ENCODE measurements around the gene AVPR2. TPM values are rescaled to one million over a fixed set of nuclear protein-coding genes. Genes with fewer than 3 reads are reported as not detected.

AVPR2 gene
- total and polyA plus RNA-seq, 2 donors (not counting 1 experiment from before 2014, with no cell fraction given): not detected

DNA sequence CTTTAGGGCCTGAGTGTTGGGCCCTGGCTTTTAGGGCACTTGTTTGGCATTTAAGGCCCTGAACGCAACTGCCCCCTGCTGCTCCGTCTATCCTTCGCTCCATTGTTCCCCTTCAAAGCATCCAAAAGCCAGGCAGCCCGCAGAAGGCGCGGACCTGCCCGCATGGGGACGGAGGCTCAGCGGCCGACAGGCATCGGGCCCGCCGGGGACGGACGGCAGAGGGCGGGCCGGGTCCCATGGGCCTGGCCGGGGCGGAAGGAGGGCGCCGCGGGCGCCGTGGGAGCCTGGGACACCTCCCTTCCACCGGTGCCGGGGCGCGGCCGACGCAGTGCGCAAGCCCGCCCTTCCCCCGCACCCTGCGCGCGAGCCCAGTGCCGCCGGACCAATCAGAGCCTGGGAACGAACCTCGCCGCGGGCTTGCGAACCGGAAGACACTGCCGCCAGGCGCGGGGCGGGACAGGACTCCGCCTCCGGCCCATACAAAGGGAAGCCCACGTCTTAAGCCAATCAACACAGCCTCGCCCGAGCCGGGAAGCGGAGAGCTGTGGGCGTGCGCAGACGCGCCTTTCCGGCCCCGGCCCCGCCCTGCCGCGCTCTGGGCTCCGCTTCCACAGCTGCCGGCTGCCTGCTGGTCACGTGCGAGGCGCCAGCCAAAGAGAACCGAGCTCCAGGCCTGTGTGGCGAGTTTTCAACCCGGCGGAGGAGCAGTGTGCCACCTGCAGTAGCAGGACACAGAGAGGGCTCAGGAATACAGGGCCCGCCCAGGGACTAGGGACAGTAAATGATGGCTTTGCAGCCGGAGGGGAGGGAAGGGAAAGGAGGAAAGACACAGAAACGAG is 23.7 kb downstream of the AVPR2 start:
- H3K4me1 ChIP-seq (ENCODE audit: control insufficient read depth, extremely low read depth, insufficient read depth, low read length): peaks cover 5% of the 10 kb centered on the region

GRCh38 chrX:153928846-153929245 is 24.4 kb downstream of the AVPR2 start:
- Histone ChIP-seq H3K4me3 (replicated peaks in 1 of 4; ENCODE audit: control extremely low read depth in 1 of 4, insufficient read depth in 1 of 4, low read depth in 3 of 4, low read length in 4 of 4) (no peak overlapping the region), H3K27ac (ENCODE audit: insufficient read depth, low read length) (no peak overlapping the region), H3K27me3 (ENCODE audit: control insufficient read depth, insufficient read depth, low read length) (no peaks in the 10 kb centered on the region), H3K79me2 (ENCODE audit: control insufficient read depth, insufficient read depth, low read length) (peaks cover 9% of the 10 kb centered on the region), H3K4me2 (ENCODE audit: extremely low read depth, insufficient read depth, low read length) (no peak overlapping the region), H3K4me1 (ENCODE audit: control insufficient read depth, extremely low read depth, insufficient read depth, low read length) (peaks cover 5% of the 10 kb centered on the region), H3K36me3 (ENCODE audit: control insufficient read depth, insufficient read depth, low read length) (peaks cover 10% of the 10 kb centered on the region), H2AFZ (ENCODE audit: low read length) (no peak overlapping the region), H3K9me3 (ENCODE audit: control insufficient read depth, insufficient read depth, low read depth, low read length) (no peaks in the 10 kb centered on the region), H4K20me1 (ENCODE audit: control insufficient read depth, extremely low read depth, insufficient read depth, low read length) (no peaks in the 10 kb centered on the region), H3K9ac (ENCODE audit: insufficient read depth, low read length) (no peak overlapping the region)
- no peak for TF ChIP-seq CTCF (conservative IDR thresholded peaks at IDR 0.05 in 1 of 2, IDR thresholded peaks at IDR 0.05 in 1 of 2; ENCODE audit: low read depth in 1 of 2, low read length in 2 of 2)
- TF ChIP-seq EZH2 (IDR thresholded peaks at IDR 0.05; ENCODE audit: low read length, missing control alignments): no peak
- DNase-seq (ENCODE audit: low read depth in 2 of 2): no peak

More for the DNA sequence above, 23.7 kb downstream of the AVPR2 start:
- H3K36me3 ChIP-seq (ENCODE audit: control insufficient read depth, insufficient read depth, low read length): peaks cover 10% of the 10 kb centered on the region
- no peaks in the 10 kb centered on the region for H3K27me3 ChIP-seq (ENCODE audit: control insufficient read depth, insufficient read depth, low read length)
- peaks cover 4% of the 10 kb centered on the region for H3K79me2 ChIP-seq (ENCODE audit: control insufficient read depth, insufficient read depth, low read length)
- peak; percentile 97 to 98 for DNase-seq (ENCODE audit: low read depth in 2 of 2)
- H3K4me3 ChIP-seq (replicated peaks in 1 of 4; ENCODE audit: control extremely low read depth in 1 of 4, insufficient read depth in 1 of 4, low read depth in 3 of 4, low read length in 4 of 4): peak overlapping the region; percentile 47 to 67 (median 56)
- peak overlapping the region; percentile 92 for H3K4me2 ChIP-seq (ENCODE audit: extremely low read depth, insufficient read depth, low read length)
- no peak overlapping the region for H2AFZ ChIP-seq (ENCODE audit: low read length)
- H3K27ac ChIP-seq (ENCODE audit: insufficient read depth, low read length): peak overlapping the region; percentile 88
- H3K9ac ChIP-seq (ENCODE audit: insufficient read depth, low read length): peak overlapping the region; percentile 83
- TF ChIP-seq EZH2 (IDR thresholded peaks at IDR 0.05; ENCODE audit: low read length, missing control alignments) (no peak), CTCF (conservative IDR thresholded peaks at IDR 0.05 in 1 of 2, IDR thresholded peaks at IDR 0.05 in 1 of 2; ENCODE audit: low read depth in 1 of 2, low read length in 2 of 2) (peak in 1 of 2 donors; percentile 6)
- H4K20me1 ChIP-seq (ENCODE audit: control insufficient read depth, extremely low read depth, insufficient read depth, low read length): no peaks in the 10 kb centered on the region
- H3K9me3 ChIP-seq (ENCODE audit: control insufficient read depth, insufficient read depth, low read depth, low read length): no peaks in the 10 kb centered on the region

DNA sequence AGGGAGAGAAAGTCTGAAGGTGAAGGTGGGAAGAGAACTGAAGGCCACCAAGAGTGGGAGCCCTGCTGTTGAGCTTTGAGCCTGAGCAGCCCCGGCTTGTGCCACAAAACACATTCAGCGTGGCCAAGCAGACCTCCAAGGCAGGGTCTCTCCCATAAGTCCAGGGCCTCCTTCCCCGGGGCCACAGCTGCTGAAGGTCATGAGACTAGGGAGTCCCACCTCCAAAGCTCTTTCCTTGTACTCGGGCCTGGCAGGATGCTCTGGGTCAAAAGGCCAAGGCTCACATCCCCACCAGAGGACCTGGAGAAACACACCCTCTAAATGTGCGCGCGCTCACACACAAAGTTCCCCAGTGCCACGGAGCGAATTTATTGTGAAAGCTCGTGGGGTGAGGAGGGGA is 25.1 kb downstream of the AVPR2 start:
- Histone ChIP-seq H3K36me3 (ENCODE audit: control insufficient read depth, insufficient read depth, low read length) (peaks cover 10% of the 10 kb centered on the region), H3K9me3 (ENCODE audit: control insufficient read depth, insufficient read depth, low read depth, low read length) (no peaks in the 10 kb centered on the region), H3K4me2 (ENCODE audit: extremely low read depth, insufficient read depth, low read length) (no peak overlapping the region), H4K20me1 (ENCODE audit: control insufficient read depth, extremely low read depth, insufficient read depth, low read length) (no peaks in the 10 kb centered on the region), H3K79me2 (ENCODE audit: control insufficient read depth, insufficient read depth, low read length) (peaks cover 16% of the 10 kb centered on the region), H3K4me3 (replicated peaks in 1 of 4; ENCODE audit: control extremely low read depth in 1 of 4, insufficient read depth in 1 of 4, low read depth in 3 of 4, low read length in 4 of 4) (no peak overlapping the region), H3K4me1 (ENCODE audit: control insufficient read depth, extremely low read depth, insufficient read depth, low read length) (peaks cover 5% of the 10 kb centered on the region), H2AFZ (ENCODE audit: low read length) (no peak overlapping the region), H3K9ac (ENCODE audit: insufficient read depth, low read length) (no peak overlapping the region), H3K27me3 (ENCODE audit: control insufficient read depth, insufficient read depth, low read length) (no peaks in the 10 kb centered on the region), H3K27ac (ENCODE audit: insufficient read depth, low read length) (no peak overlapping the region)
- DNase-seq (ENCODE audit: low read depth in 2 of 2): no peak
- TF ChIP-seq CTCF (conservative IDR thresholded peaks at IDR 0.05 in 1 of 2, IDR thresholded peaks at IDR 0.05 in 1 of 2; ENCODE audit: low read depth in 1 of 2, low read length in 2 of 2): no peak
- no peak for TF ChIP-seq EZH2 (IDR thresholded peaks at IDR 0.05; ENCODE audit: low read length, missing control alignments)

Measured in fibroblast of lung (primary cell).